Naive thymus-derived CD4-positive, alpha-beta T cell (primary cell): Measurements from ENCODE around the gene CHN2. TPM values are rescaled to one million over a fixed set of nuclear protein-coding genes. Genes with fewer than 3 reads are reported as not detected.
A peak's percentile ranks its signal among the peaks of the same experiment; 100 is the strongest.

ENCODE experiments used
- ATAC-seq: fragments of 150-1000 bp; cut with Tn5 transposase; 2 replicates; pipeline ENCODE4 v1.10.0; 2021; ENCODE audit warnings: mild to moderate bottlenecking, moderate library complexity
- CTCF ChIA-PET: fragments of 350-600 bp; sonication (Branson Sonifier 250); formaldehyde crosslinking; loops from one replicate; lab custom pipeline; 2021; ENCODE audit warnings: antibody characterized with exemption; lab: Charles Lee
- POLR2A ChIA-PET: fragments of 350-600 bp; sonication (Branson Sonifier 250); formaldehyde crosslinking; loops from one replicate; lab custom pipeline; 2021; ENCODE audit warnings: antibody characterized with exemption, inconsistent platforms; lab: Charles Lee
- DNase-seq, 9 donors: peaks; one replicate each; pipeline versions ENCODE4 v3.0.0 to v3.0.0-alpha.2; 2020 to 2022; ENCODE audit warnings: mixed read lengths in 1 of 9
- H3K27ac ChIP-seq: one replicate; pipeline ENCODE4 v1.7.0; 2013; ENCODE audit warnings: mild to moderate bottlenecking, low read depth, low read length, moderate library complexity
- H3K27me3 ChIP-seq, 2 donors: one replicate each; pipeline ENCODE4 v1.7.0; 2013; ENCODE audit warnings: low read length in 2 of 2, mild to moderate bottlenecking in 2 of 2, moderate library complexity in 2 of 2; ENCODE audit not compliant: control insufficient read depth in 2 of 2, insufficient read depth in 2 of 2
- H3K36me3 ChIP-seq, 3 experiments: 1 replicate in 2 of 3; 2 replicates in 1 of 3; pipeline ENCODE4 v1.7.0; 2013; ENCODE audit warnings: low read length in 3 of 3, mild to moderate bottlenecking in 3 of 3, moderate library complexity in 1 of 3; ENCODE audit not compliant: insufficient read depth in 3 of 3, control insufficient read depth in 2 of 3
- H3K4me1 ChIP-seq, 2 donors: one replicate each; pipeline ENCODE4 v1.7.0; 2013; ENCODE audit warnings: low read length in 2 of 2, mild to moderate bottlenecking in 2 of 2, moderate library complexity in 1 of 2; ENCODE audit not compliant: control insufficient read depth in 2 of 2, insufficient read depth in 2 of 2
- H3K4me3 ChIP-seq: 2 replicates; pipeline ENCODE4 v1.7.0; 2013; ENCODE audit warnings: mild to moderate bottlenecking, low read length
- H3K9me3 ChIP-seq, 3 experiments: 1 replicate in 2 of 3; 2 replicates in 1 of 3; pipeline ENCODE4 v1.7.0; 2013; ENCODE audit warnings: low read length in 3 of 3; ENCODE audit not compliant: control insufficient read depth in 2 of 3
- H3K27ac Mint-ChIP-seq, 9 donors: one replicate each; pipeline ENCODE4 v1.8.0; 2020 to 2022; ENCODE audit warnings: mixed read lengths in 9 of 9, mild to moderate bottlenecking in 8 of 9, moderate library complexity in 5 of 9, inconsistent platforms in 2 of 9
- H3K27me3 Mint-ChIP-seq, 5 donors: one replicate each; pipeline ENCODE4 v1.8.0; 2021 to 2022; ENCODE audit warnings: mixed read lengths in 5 of 5, mild to moderate bottlenecking in 1 of 5
- H3K36me3 Mint-ChIP-seq, 5 donors: one replicate each; pipeline ENCODE4 v1.8.0; 2020 to 2022; ENCODE audit warnings: mixed read lengths in 5 of 5, mild to moderate bottlenecking in 3 of 5, inconsistent platforms in 1 of 5
- H3K4me1 Mint-ChIP-seq, 7 donors: one replicate each; pipeline ENCODE4 v1.8.0; 2020 to 2022; ENCODE audit warnings: mixed read lengths in 7 of 7, mild to moderate bottlenecking in 3 of 7, inconsistent platforms in 1 of 7
- H3K4me3 Mint-ChIP-seq, 10 donors: one replicate each; pipeline ENCODE4 v1.8.0; 2020 to 2022; ENCODE audit warnings: mild to moderate bottlenecking in 10 of 10, mixed read lengths in 10 of 10, moderate library complexity in 6 of 10, inconsistent platforms in 2 of 10
- H3K9me3 Mint-ChIP-seq, 11 donors: one replicate each; pipeline ENCODE4 v1.8.0; 2020 to 2022; ENCODE audit warnings: mixed read lengths in 11 of 11, mild to moderate bottlenecking in 4 of 11, inconsistent platforms in 1 of 11, moderate library complexity in 1 of 11
- intact Hi-C, 2 donors: fragments of 100-400 bp; cut with micrococcal nuclease; formaldehyde crosslinking; loops; one replicate each; pipeline ENCODE4 v1.15.1; 2023
- polyA plus RNA-seq, 2 donors: library from polyadenylated mRNA; unstranded; fragments of 300-500 nt; fragmentation: Illumina TruSeq; gene quantifications; one replicate each; pipeline ENCODE4 v1.2.3, GENCODE V29; 2021
- total RNA-seq, 6 experiments: library from RNA in 5 of 6; stranded (reverse) in 5 of 6; gene quantifications; 1 replicate in 5 of 6; 2 replicates in 1 of 6; pipeline ENCODE4 v1.2.3 and lab custom pipeline; 2021 to 2026

CHN2 gene
- total and polyA plus RNA-seq, 7 experiments from 2014 or later, result 0.34 to 28.1 (median 0.98) TPM

DNA sequence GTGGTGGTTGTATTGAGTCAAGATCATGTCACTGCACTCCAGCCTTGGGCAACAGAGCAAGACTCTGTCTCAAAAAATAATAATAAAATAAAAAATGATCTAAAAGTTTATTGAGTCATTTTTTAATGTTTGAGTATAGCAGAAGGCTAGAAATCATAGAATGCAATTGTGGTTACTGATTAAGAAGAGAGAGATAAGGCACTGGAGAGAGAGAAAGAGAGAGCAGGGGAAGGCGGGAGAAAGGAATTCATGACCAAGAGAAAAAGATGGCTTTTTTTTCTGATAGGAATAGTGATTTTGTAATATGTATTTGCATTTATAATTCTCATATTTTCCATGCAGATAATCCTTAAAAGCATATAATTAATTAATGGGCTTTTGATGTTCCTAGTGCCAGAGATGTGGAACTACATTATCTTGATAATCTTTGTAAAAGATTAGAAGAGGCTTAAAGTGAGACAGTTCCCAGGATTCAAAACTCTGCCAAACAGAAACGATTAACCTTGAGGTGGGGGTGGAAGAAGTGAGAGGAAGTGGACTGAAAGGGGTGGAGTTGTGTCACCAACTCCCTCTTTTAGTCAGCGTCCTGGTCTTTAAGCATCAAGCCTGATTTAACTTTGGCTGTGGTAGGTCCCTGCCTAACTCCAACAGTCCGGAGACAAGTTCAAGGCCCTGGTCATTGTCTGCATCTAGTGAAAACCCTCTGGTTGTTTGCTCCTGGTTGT lies 76.2 kb downstream of the CHN2 start:
- CTCF ChIA-PET, result no interaction called here
- no peak overlapping the region for H3K27ac ChIP-seq
- intact Hi-C loops, result no loop called here
- peaks cover 0 to 15% (median 4%) of the 10 kb centered on the region in 7 donors for H3K4me1 Mint-ChIP-seq
- no peak overlapping the region for H3K27ac Mint-ChIP-seq
- no peaks in the 10 kb centered on the region for H3K36me3 Mint-ChIP-seq
- DNase-seq (no peak), ATAC-seq (peak; percentile 44)
- POLR2A ChIA-PET, result no interaction called here
- no peaks in the 10 kb centered on the region for H3K9me3 ChIP-seq
- peaks cover 0 to 9% (median 0%) of the 10 kb centered on the region in 5 donors for H3K27me3 Mint-ChIP-seq
- peak overlapping the region in 1 of 10 donors; percentile 62 for H3K4me3 Mint-ChIP-seq
- no peak overlapping the region for H3K4me3 ChIP-seq
- H3K36me3 ChIP-seq, result no peaks in the 10 kb centered on the region
- H3K4me1 ChIP-seq, result peaks cover 0 to 13% of the 10 kb centered on the region in 2 donors
- peaks cover 0 to 7% (median 0%) of the 10 kb centered on the region in 11 donors for H3K9me3 Mint-ChIP-seq
- H3K27me3 ChIP-seq, result no peaks in the 10 kb centered on the region

DNA sequence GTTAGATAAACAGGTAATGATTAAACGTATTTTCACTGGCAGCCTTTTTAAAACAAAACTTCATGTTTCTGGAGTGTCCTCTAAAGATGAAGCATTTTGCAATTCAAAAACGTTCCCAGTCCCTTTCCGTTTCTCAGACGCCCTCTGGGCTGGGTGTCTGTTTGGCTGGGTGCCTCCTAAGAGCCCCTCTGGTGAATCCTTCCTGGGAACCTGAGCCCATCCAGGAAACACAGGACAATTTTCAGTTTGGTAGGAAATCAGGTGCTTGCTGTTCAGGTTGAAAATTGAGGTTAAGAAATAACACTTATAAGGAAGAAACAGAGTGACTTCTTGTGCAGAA lies 76.7 kb downstream of the CHN2 start:
- ATAC-seq, result no peak

GRCh38 chr7:29272057-29272456 lies 77.5 kb downstream of the CHN2 start:
- Histone ChIP-seq H3K27ac (no peak overlapping the region), H3K9me3 (no peaks in the 10 kb centered on the region), H3K27me3 (no peaks in the 10 kb centered on the region), H3K4me1 (peaks cover 0 to 24% of the 10 kb centered on the region in 2 donors), H3K36me3 (no peaks in the 10 kb centered on the region), H3K4me3 (no peak overlapping the region)
- no peak overlapping the region for H3K4me3 Mint-ChIP-seq
- POLR2A ChIA-PET, result no interaction called here
- intact Hi-C loops, result no loop called here
- peaks cover 0 to 15% (median 4%) of the 10 kb centered on the region in 7 donors for H3K4me1 Mint-ChIP-seq
- no peak overlapping the region for H3K27ac Mint-ChIP-seq
- no peaks in the 10 kb centered on the region for H3K36me3 Mint-ChIP-seq
- DNase-seq (no peak), ATAC-seq (no peak)
- peaks cover 0 to 4% (median 0%) of the 10 kb centered on the region in 11 donors for H3K9me3 Mint-ChIP-seq
- CTCF ChIA-PET, result no interaction called here
- H3K27me3 Mint-ChIP-seq, result peaks cover 0 to 11% (median 0%) of the 10 kb centered on the region in 5 donors

More for the DNA sequence above, 76.7 kb downstream of the CHN2 start:
- H3K27me3 Mint-ChIP-seq, result peaks cover 0 to 11% (median 0%) of the 10 kb centered on the region in 5 donors
- H3K9me3 Mint-ChIP-seq, result peaks cover 0 to 4% (median 0%) of the 10 kb centered on the region in 11 donors
- H3K4me1 ChIP-seq, result peaks cover 0 to 19% of the 10 kb centered on the region in 2 donors
- H3K4me1 Mint-ChIP-seq, result peaks cover 0 to 15% (median 4%) of the 10 kb centered on the region in 7 donors
- intact Hi-C loops, result no loop called here
- H3K27me3 ChIP-seq, result no peaks in the 10 kb centered on the region
- no peaks in the 10 kb centered on the region for H3K36me3 Mint-ChIP-seq
- no peak overlapping the region for H3K4me3 Mint-ChIP-seq
- no peak overlapping the region for H3K4me3 ChIP-seq
- H3K27ac Mint-ChIP-seq, result no peak overlapping the region
- H3K36me3 ChIP-seq, result no peaks in the 10 kb centered on the region
- H3K9me3 ChIP-seq, result no peaks in the 10 kb centered on the region
- DNase-seq, result no peak
- ChIA-PET POLR2A (no interaction called here), CTCF (no interaction called here)
- H3K27ac ChIP-seq, result no peak overlapping the region

- Mint-ChIP-seq H3K36me3 (no peaks in the 10 kb centered on the region), H3K4me3 (no peak overlapping the region), H3K27ac (no peak overlapping the region), H3K9me3 (peaks cover 0 to 2% (median 0%) of the 10 kb centered on the region in 11 donors), H3K27me3 (peaks cover 0 to 10% (median under 1%) of the 10 kb centered on the region in 5 donors), H3K4me1 (peaks cover 0 to 19% (median 4%) of the 10 kb centered on the region in 7 donors)
- DNase-seq, result no peak
- no peaks in the 10 kb centered on the region for H3K36me3 ChIP-seq
- intact Hi-C loops, result no loop called here
- no peaks in the 10 kb centered on the region for H3K27me3 ChIP-seq
- no peak overlapping the region for H3K27ac ChIP-seq
- no peak for ATAC-seq
- POLR2A ChIA-PET, result no interaction called here
- no peaks in the 10 kb centered on the region for H3K9me3 ChIP-seq
- H3K4me3 ChIP-seq, result no peak overlapping the region
- H3K4me1 ChIP-seq, result peaks cover 0 to 24% of the 10 kb centered on the region in 2 donors
- CTCF ChIA-PET, result no interaction called here
Measured at GRCh38 chr7:29274146-29275017, 79.8 kb downstream of the CHN2 start.

DNA sequence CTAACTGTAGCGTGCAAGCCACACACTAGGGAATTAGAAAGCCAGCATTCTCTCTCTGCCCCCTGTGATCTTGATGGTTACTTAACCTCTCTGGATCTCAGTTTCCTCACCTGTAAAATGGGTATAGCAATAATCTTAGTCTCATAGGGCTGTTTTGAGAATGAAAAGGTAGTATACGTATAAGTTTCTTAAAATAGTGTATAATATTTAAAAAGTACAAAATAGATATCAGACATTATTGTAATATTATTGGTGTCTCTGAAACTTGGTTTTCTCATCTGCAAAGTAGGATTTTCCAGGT lies 80.4 kb downstream of the CHN2 start:
- no peak overlapping the region for H3K27ac Mint-ChIP-seq
- peaks cover 0 to 19% (median 4%) of the 10 kb centered on the region in 7 donors for H3K4me1 Mint-ChIP-seq
- ATAC-seq (no peak), DNase-seq (no peak)
- H3K4me3 ChIP-seq, result no peak overlapping the region
- peaks cover 0 to 4% (median 0%) of the 10 kb centered on the region in 11 donors for H3K9me3 Mint-ChIP-seq
- no peaks in the 10 kb centered on the region for H3K9me3 ChIP-seq
- no peaks in the 10 kb centered on the region for H3K36me3 ChIP-seq
- ChIA-PET POLR2A (no interaction called here), CTCF (no interaction called here)
- no peaks in the 10 kb centered on the region for H3K36me3 Mint-ChIP-seq
- H3K27me3 ChIP-seq, result no peaks in the 10 kb centered on the region
- H3K4me3 Mint-ChIP-seq, result no peak overlapping the region
- H3K27ac ChIP-seq, result no peak overlapping the region
- peaks cover 0 to 24% of the 10 kb centered on the region in 2 donors for H3K4me1 ChIP-seq
- H3K27me3 Mint-ChIP-seq, result peaks cover 0 to 14% (median 6%) of the 10 kb centered on the region in 5 donors
- intact Hi-C loops, result no loop called here

GRCh38 chr7:29275493-29275892 lies 80.9 kb downstream of the CHN2 start:
- CTCF ChIA-PET, result no interaction called here
- POLR2A ChIA-PET, result no interaction called here
- Histone ChIP-seq H3K9me3 (no peaks in the 10 kb centered on the region), H3K27me3 (no peaks in the 10 kb centered on the region), H3K4me3 (no peak overlapping the region), H3K27ac (no peak overlapping the region), H3K4me1 (peaks cover 0 to 24% of the 10 kb centered on the region in 2 donors), H3K36me3 (no peaks in the 10 kb centered on the region)
- H3K36me3 Mint-ChIP-seq, result no peaks in the 10 kb centered on the region
- peaks cover 0 to 4% (median 0%) of the 10 kb centered on the region in 11 donors for H3K9me3 Mint-ChIP-seq
- H3K4me3 Mint-ChIP-seq, result no peak overlapping the region
- intact Hi-C loops, result no loop called here
- ATAC-seq (no peak), DNase-seq (no peak)
- H3K27ac Mint-ChIP-seq, result no peak overlapping the region
- peaks cover 0 to 19% (median 4%) of the 10 kb centered on the region in 7 donors for H3K4me1 Mint-ChIP-seq
- peaks cover 0 to 14% (median 6%) of the 10 kb centered on the region in 5 donors for H3K27me3 Mint-ChIP-seq
